A549 (cell line): ENCODE data around the gene CHKB. TPM values are rescaled to one million over a fixed set of nuclear protein-coding genes. Genes with fewer than 3 reads are reported as not detected.

Source experiments
- ATAC-seq, 2 experiments: fragments of 200-7000 bp in 1 of 2; fragments of >200 bp in 1 of 2; cut with Nextera tagmentation in 1 of 2; cut with Tn5 transposase in 1 of 2; 3 replicates each; pipeline versions ENCODE4 v1.8.0 to v1.9.1; 2018 to 2020; ENCODE audit warnings: mild to moderate bottlenecking in 1 of 2, moderate library complexity in 1 of 2
- CTCF ChIA-PET: fragments of 300-600 bp; sonication (Branson Sonifier 250); formaldehyde crosslinking; extraction: SDS; loops from one replicate; lab custom pipeline; 2021; ENCODE audit warnings: antibody characterized with exemption, inconsistent platforms; lab: Yijun Ruan, JAX
- POLR2A ChIA-PET: fragments of 350-600 bp; formaldehyde crosslinking; extraction: SDS; loops from one replicate; lab custom pipeline; 2021; ENCODE audit warnings: antibody characterized with exemption, inconsistent platforms; lab: Yijun Ruan, JAX
- DNase-seq, 2 experiments: peaks; one replicate each; pipeline versions ENCODE4 v3.0.0 to v3.0.0-alpha.2; 2011 to 2016; ENCODE audit warnings: low read depth in 1 of 2, low spot score in 1 of 2
- FAIRE-seq: peaks from 2 replicates; lab custom pipeline; 2011; peaks lifted over from hg19 to GRCh38; lab: Jason Lieb, UNC
- H3K27ac ChIP-seq, 2 experiments: fragments of >200 bp; sonication (Bioruptor Twin); formaldehyde crosslinking; 3 replicates each; pipeline ENCODE4 v1.5.1; 2016 to 2017
- H3K4me1 ChIP-seq: fragments of >200 bp; sonication (Bioruptor Twin); formaldehyde crosslinking; 3 replicates; pipeline ENCODE4 v1.6.1; 2016
- H3K4me2 ChIP-seq: fragments of >200 bp; sonication (Bioruptor Twin); formaldehyde crosslinking; 3 replicates; pipeline ENCODE4 v1.6.1; 2016
- H3K4me3 ChIP-seq: fragments of >200 bp; sonication (Bioruptor Twin); formaldehyde crosslinking; 3 replicates; pipeline ENCODE4 v1.5.1; 2016
- H3K9me3 ChIP-seq: fragments of >200 bp; sonication (Bioruptor Twin); formaldehyde crosslinking; 3 replicates; pipeline ENCODE4 v1.6.1; 2016
- CEBPB ChIP-seq, 2 experiments: fragments of >200 bp in 1 of 2; sonication (Bioruptor Twin) in 1 of 2; formaldehyde crosslinking in 1 of 2; IDR thresholded peaks; 2 replicates each; pipeline ENCODE4 v1.6.1; 2012 to 2016
- CHD4 ChIP-seq: fragments of 200-600 bp; sonication (generic); IDR thresholded peaks from 2 replicates; pipeline ENCODE4 v1.6.1; 2016; ENCODE audit warnings: antibody characterized with exemption, mild to moderate bottlenecking, borderline replicate concordance
- EHF ChIP-seq: fragments of 250-450 bp; sonication (Bioruptor Pico); IDR thresholded peaks from 2 replicates; pipeline ENCODE4 v1.5.0; 2020; ENCODE audit warnings: mild to moderate bottlenecking
- EHMT2 ChIP-seq: fragments of 200-600 bp; sonication (generic); IDR thresholded peaks from 2 replicates; pipeline ENCODE4 v1.6.1; 2016; ENCODE audit warnings: antibody characterized with exemption, low read depth, mild to moderate bottlenecking, moderate library complexity
- ELK1 ChIP-seq: fragments of 150-350 bp; IDR thresholded peaks from 2 replicates; pipeline ENCODE4 v1.6.1; 2014; ENCODE audit warnings: low read depth, mild to moderate bottlenecking, low read length
- EP300 ChIP-seq, 2 experiments: fragments of >200 bp; sonication (Bioruptor Twin); formaldehyde crosslinking; IDR thresholded peaks; 2 replicates in 1 of 2; 3 replicates in 1 of 2; pipeline ENCODE4 v1.6.1; 2016 to 2017
- ESRRA ChIP-seq: fragments of 150-350 bp; IDR thresholded peaks from 2 replicates; pipeline ENCODE4 v1.6.1; 2014; ENCODE audit warnings: mild to moderate bottlenecking, low read length, borderline replicate concordance
- FOXS1 ChIP-seq: fragments of 250-450 bp; sonication (Bioruptor Pico); IDR thresholded peaks from 2 replicates; pipeline ENCODE4 v1.5.0; 2020; ENCODE audit warnings: mild to moderate bottlenecking, moderate library complexity
- GATA3 ChIP-seq: IDR thresholded peaks from 2 replicates; pipeline ENCODE4 v1.6.1; 2012; ENCODE audit warnings: borderline replicate concordance
- HMGXB4 ChIP-seq: fragments of 250-450 bp; sonication (Bioruptor Pico); IDR thresholded peaks from 2 replicates; pipeline ENCODE4 v1.5.0; 2021; ENCODE audit warnings: mild to moderate bottlenecking, moderate library complexity, borderline replicate concordance
- JUN ChIP-seq, 2 experiments: fragments of >200 bp; sonication (Bioruptor Twin); formaldehyde crosslinking; IDR thresholded peaks; 2 replicates in 1 of 2; 3 replicates in 1 of 2; pipeline ENCODE4 v1.6.1; 2016 to 2017
- KDM5A ChIP-seq: fragments of 200-600 bp; sonication (generic); IDR thresholded peaks from 2 replicates; pipeline ENCODE4 v1.6.1; 2016; ENCODE audit warnings: antibody characterized with exemption, mild to moderate bottlenecking
- NFE2L2 ChIP-seq: fragments of 150-350 bp; conservative IDR thresholded peaks from 2 replicates; pipeline ENCODE4 v1.6.1; 2014; ENCODE audit warnings: low read length
- NR3C1 ChIP-seq: fragments of >200 bp; sonication (Bioruptor Twin); formaldehyde crosslinking; IDR thresholded peaks from 3 replicates; pipeline ENCODE4 v1.6.1; 2017
- PHF8 ChIP-seq: fragments of 200-600 bp; sonication (generic); IDR thresholded peaks from 2 replicates; pipeline ENCODE4 v1.6.1; 2016; ENCODE audit warnings: low read depth, mild to moderate bottlenecking, antibody characterized with exemption, moderate library complexity, borderline replicate concordance
- POLR2A ChIP-seq: IDR thresholded peaks from 2 replicates; pipeline ENCODE4 v1.6.1; 2012; ENCODE audit warnings: mild to moderate bottlenecking, low read length
- POLR2AphosphoS2 ChIP-seq: conservative IDR thresholded peaks from 2 replicates; pipeline ENCODE4 v1.6.1; 2012; ENCODE audit warnings: low read length, improper control_type of control experiment, inconsistent platforms
- RCOR1 ChIP-seq: fragments of 150-350 bp; IDR thresholded peaks from 2 replicates; pipeline ENCODE4 v1.6.1; 2014; ENCODE audit warnings: antibody characterized with exemption, low read length, low read depth
- RFX5 ChIP-seq: fragments of 450-650 bp; IDR thresholded peaks from 2 replicates; pipeline ENCODE4 v1.7.1; 2014; ENCODE audit warnings: antibody characterized with exemption, mild to moderate bottlenecking, moderate library complexity
- SREBF2 ChIP-seq: fragments of 450-650 bp; IDR thresholded peaks from 2 replicates; pipeline ENCODE4 v1.6.1; 2014; ENCODE audit warnings: mild to moderate bottlenecking, moderate library complexity
- TFCP2L1 ChIP-seq: fragments of 250-450 bp; sonication (Bioruptor Pico); IDR thresholded peaks from 2 replicates; pipeline ENCODE4 v1.5.0; 2021; ENCODE audit warnings: mild to moderate bottlenecking
- ZC3H11A ChIP-seq: fragments of 450-650 bp; IDR thresholded peaks from 2 replicates; pipeline ENCODE4 v1.6.1; 2014; ENCODE audit warnings: antibody characterized with exemption, mild to moderate bottlenecking
- ZFP36 ChIP-seq: fragments of 450-650 bp; IDR thresholded peaks from 2 replicates; pipeline ENCODE4 v1.6.1; 2014; ENCODE audit warnings: borderline replicate concordance; ENCODE audit not compliant: partially characterized antibody
- ZNF302 ChIP-seq: fragments of 250-450 bp; sonication (Bioruptor Pico); IDR thresholded peaks from 2 replicates; pipeline ENCODE4 v1.9.0; 2021; ENCODE audit warnings: inconsistent platforms, mild to moderate bottlenecking, moderate library complexity
- WGBS: methylation state at CpG from one replicate; pipeline ENCODE4 v1.1.6; 2017; ENCODE audit errors: missing lambda C conversion rate; 5-methylcytosine and 5-hydroxymethylcytosine counted together
- polyA plus RNA-seq, 4 experiments: library from polyadenylated mRNA; depleted of rRNA in 3 of 4; stranded (reverse); fragments of >200 nt; fragmentation: RNase III in 1 of 4; extraction: RNeasy Plus Mini Kit Qiagen cat#74134 plus additional on column Dnase treatment in 1 of 4; gene quantifications; 2 replicates in 3 of 4; 3 replicates in 1 of 4; pipeline ENCODE4 v1.2.3, GENCODE V29; 2011 to 2017
- TF ChIP-seq, protein P1 (sequence below): fragments of >200 bp; sonication (Bioruptor Twin); formaldehyde crosslinking; IDR thresholded peaks from 2 replicates; pipeline ENCODE4 v1.6.1; 2016
- TF ChIP-seq, protein P2 (sequence below): IDR thresholded peaks from 2 replicates; pipeline ENCODE4 v1.6.1; 2012

Gene CHKB
- polyA plus RNA-seq, 2 of the 4 experiments (the other 2 are of a cell fraction) = 16.4 to 25.8 TPM

GRCh38 chr22:50571264-50572175 lies 11.1 kb downstream of the CHKB start (continued):
- TF ChIP-seq FOXS1 (CRISPR knock-in tag) (no peak), POLR2AphosphoS2 (no peak), RFX5 (no peak), POLR2A (no peak), ELK1 (no peak), ESRRA (no peak), ZFP36 (no peak), EHMT2 (no peak), NR3C1 (no peak), TFCP2L1 (CRISPR knock-in tag) (no peak), JUN (IDR thresholded peaks at IDR 0.05) (no peak), CHD4 (no peak)
- TF ChIP-seq, protein P1, sequence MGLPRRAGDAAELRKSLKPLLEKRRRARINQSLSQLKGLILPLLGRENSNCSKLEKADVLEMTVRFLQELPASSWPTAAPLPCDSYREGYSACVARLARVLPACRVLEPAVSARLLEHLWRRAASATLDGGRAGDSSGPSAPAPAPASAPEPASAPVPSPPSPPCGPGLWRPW = no peak

DNA sequence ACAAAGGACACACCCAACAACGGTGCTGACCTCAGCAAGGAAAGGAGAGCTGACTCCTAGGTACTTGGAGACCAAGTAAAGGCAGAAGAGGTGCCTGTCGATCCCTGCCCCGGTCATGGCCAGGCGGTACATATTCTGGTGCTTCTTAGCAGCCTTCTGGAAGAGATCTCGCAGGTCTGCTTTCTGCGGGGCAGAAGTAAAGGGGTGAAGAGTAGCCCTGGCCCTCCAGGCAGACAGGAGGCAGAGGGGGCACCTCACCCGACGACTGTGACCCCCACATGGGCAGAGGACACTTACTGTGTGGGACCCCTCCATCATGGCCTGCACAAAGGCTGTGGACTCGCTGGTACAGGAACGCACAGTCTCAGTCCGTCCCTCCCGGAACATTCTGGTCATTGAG lies 11.8 kb downstream of the CHKB start:
- TF ChIP-seq, protein P1 = no peak
- TF ChIP-seq KDM5A = no peak
- no peak for TF ChIP-seq NFE2L2
- no peak for TF ChIP-seq ELK1
- no peak for TF ChIP-seq HMGXB4 (CRISPR knock-in tag)
- no peak for TF ChIP-seq ZFP36
- TF ChIP-seq CEBPB (IDR thresholded peaks at IDR 0.05) = no peak
- no peak for TF ChIP-seq GATA3
- TF ChIP-seq PHF8 = no peak
- TF ChIP-seq, protein P2, sequence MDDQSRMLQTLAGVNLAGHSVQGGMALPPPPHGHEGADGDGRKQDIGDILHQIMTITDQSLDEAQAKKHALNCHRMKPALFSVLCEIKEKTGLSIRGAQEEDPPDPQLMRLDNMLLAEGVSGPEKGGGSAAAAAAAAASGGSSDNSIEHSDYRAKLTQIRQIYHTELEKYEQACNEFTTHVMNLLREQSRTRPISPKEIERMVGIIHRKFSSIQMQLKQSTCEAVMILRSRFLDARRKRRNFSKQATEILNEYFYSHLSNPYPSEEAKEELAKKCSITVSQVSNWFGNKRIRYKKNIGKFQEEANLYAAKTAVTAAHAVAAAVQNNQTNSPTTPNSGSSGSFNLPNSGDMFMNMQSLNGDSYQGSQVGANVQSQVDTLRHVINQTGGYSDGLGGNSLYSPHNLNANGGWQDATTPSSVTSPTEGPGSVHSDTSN = no peak
- TF ChIP-seq ZC3H11A = no peak
- no peak for TF ChIP-seq RCOR1
- TF ChIP-seq EHF = no peak
- TF ChIP-seq EHMT2 = no peak
- no peak for TF ChIP-seq POLR2AphosphoS2
- no peak for TF ChIP-seq SREBF2
- no peak for TF ChIP-seq EP300 (IDR thresholded peaks at IDR 0.05)
- TF ChIP-seq JUN (IDR thresholded peaks at IDR 0.05) = no peak
- no peak for TF ChIP-seq RFX5
- TF ChIP-seq ZNF302 (CRISPR knock-in tag) = no peak
- no peaks in the 10 kb centered on the region for H3K9me3 ChIP-seq
- WGBS = 88% methylated on average over 7 of the region's 12 CpGs
- no peak overlapping the region for H3K4me2 ChIP-seq
- no peak overlapping the region for H3K27ac ChIP-seq
- no peak for FAIRE-seq
- H3K4me1 ChIP-seq = no peaks in the 10 kb centered on the region
- no peak for ATAC-seq
- no peak overlapping the region for H3K4me3 ChIP-seq
- CTCF ChIA-PET = interaction anchor here (1.3 to 3.0 kb wide), 2 partner anchors 8 to 50 kb away, joined by 4 to 10 read pairs; partner anchors contain the start of gene SYCE3
- no peak for DNase-seq
- POLR2A ChIA-PET = no interaction called here
